AG20443 (cell line): ENCODE results near the gene KBTBD12.

ENCODE experiments used
- DNase-seq: peaks from one replicate; pipeline ENCODE4 v3.0.0; 2012; ENCODE audit warnings: low spot score, mixed read lengths

KBTBD12 gene

DNA sequence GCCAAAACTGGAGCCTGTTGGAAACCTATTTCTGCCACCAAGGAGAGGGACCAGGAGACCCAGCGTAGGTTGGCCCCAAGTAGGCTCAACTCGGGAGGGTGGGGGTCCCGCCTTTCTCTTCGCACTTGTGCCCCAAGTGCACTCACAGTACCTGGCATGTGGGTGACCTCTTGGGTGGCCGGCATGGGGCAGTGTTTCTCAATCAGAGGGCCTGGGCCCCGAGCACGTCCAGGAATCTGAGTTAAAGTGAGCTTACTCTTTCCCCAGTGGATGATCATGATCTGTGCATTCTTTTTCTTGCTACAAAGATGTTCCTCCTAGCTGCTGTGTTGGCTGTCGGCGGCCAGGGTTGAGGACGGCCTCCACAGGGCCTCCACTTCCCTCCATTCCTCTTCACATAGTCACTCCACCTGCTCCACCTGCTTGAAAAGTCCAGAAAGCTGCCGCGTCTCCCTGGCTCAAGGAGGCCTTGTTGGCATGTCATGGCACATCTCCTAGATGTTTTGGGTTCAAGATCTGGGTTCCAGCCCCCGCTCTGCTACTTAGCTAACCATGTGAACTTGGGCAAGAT, 70.7 kb downstream of the KBTBD12 start:
- DNase-seq, result no peak

DNA sequence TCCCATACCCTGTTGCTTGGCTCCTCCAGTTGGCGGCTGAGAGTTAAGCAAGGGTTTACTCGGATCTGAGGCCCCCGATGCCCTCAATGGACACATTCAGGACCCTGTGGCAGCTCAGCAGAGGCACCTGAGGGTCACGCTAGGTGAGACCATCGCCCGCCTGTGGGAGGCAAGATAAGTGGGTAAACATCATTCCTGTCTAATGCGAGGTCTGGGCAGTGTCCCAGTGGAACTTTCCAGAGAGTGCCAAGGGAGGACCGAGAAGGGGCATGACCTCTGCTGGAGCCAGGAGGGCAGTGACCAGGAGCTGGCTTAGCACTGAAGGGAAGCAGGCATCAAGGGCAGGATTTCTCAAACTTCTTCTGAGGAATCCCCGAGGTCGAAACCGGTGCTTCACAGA, 71.8 kb downstream of the KBTBD12 start:
- DNase-seq, result no peak

- no peak for DNase-seq
Measured at GRCh38 chr3:127987309-127987995, 72.4 kb downstream of the KBTBD12 start.

DNA sequence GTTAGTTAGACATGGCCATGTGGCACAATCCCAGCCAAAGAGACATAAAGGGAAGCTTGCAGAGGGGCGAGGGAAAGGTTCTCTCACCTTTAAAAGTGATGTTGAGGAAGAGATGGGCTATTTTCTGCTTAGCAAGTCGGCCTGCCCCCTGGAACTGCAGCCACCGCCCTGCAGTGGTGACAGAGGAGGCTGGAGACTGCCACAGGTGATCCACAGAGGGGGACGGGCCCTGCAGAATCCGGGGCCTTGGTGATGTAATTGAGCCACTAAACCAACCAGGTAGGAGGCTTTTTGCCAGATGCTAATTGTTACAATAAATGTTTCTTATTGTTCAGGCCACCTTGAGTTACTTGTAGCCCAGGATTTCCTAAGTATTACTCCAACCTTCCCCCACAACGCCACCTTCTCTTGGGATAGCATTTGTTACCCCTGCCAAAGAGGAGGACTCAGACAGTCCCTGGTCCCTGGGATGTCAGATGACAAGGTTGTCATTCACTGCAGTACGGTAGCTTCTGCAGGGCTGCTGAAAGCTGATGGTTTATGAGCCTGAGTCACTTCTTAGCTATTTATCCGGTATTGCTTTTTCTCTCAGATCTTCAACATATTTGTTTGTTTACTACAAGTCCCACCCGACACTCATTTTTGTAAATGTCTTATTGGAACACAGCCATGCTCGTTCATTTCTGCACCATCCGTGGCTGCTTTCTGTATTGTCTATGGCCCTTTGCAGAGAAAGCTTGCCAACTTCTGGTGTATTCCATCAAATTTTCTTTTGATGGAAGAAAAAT, 73.9 kb downstream of the KBTBD12 start:
- DNase-seq, result no peak

- DNase-seq, result no peak
Measured at GRCh38 chr3:127990051-127990450, 75.0 kb downstream of the KBTBD12 start.

DNA sequence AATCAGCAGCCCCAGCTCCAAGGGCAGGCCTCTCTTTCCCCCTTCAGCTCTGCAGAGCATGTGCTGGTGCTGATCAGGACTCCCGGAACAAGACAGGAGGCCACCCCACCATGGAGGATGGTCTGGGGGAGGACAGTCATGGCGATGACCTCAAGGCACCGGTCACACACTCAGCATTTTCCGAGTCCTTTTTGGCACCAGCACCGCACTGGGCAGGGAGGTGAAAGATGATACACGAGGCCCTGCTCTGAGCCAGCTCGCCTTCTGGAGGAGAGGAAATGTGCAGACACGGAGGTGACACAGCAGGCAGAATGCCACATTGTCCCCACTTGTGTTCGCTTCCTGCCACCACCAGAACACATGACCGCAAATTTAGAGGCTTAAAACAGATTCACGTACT, 75.4 kb downstream of the KBTBD12 start:
- no peak for DNase-seq

DNA sequence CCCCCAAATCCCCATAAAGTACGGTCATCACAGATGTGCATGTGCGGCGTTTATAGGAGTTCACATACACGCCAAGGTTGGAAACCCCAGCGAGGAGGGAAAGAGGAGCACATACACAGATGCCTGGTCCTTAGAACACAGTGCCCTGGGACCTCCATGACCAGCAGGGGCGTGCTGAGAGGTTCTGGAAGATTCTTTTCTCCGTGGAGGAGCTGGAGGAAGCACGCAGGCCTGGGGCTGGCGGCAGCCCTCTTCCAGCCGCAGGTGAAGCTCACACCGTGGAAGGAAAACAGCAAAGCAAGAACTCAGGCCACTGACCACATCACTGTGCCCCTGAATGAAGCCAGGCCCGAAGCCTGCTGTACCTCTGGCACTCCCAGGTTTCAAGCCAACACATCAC, 76.2 kb downstream of the KBTBD12 start:
- DNase-seq, result no peak

GRCh38 chr3:127991681-127992080, 76.6 kb downstream of the KBTBD12 start:
- DNase-seq, result no peak

DNA sequence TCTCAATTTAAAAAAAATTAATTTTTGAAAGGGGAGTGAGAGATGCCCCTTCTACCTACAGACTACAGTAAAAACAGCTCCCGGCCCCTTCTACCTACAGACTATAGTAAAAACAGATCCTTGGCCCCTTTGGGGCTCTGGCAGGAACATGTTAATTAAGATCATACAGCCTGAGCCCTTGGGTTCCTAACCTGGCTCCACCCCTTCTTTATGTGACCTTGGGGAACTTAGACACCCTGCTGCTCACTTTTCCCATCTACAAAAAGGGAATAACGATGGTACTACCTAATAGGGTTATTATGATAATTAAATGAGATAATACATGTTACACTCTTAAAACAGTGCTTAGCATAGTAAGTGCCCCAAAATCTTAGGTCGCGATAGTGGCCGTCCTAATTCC, 77.1 kb downstream of the KBTBD12 start:
- DNase-seq, result no peak

DNA sequence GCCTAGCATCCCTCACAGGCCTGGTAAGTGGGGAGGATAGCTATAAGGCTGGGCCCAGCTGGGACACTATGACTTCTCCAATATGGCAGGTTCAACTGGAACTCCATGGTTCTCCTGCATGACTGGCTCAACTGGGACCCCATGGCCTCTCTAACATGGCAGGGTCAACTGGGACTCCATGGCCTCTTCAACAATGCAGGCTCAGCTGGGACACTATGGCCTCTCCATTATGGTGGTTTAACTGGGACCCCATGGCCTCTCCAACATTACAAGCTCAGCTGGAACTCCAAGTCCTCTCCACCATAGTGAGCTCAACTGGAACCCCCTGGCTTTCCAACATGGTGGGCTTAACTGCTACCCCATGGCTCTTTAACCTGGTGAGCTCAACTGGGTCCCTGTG, 79.0 kb downstream of the KBTBD12 start:
- no peak for DNase-seq

GRCh38 chr3:127997016-127997415, 82.0 kb downstream of the KBTBD12 start:
- DNase-seq, result no peak

DNA sequence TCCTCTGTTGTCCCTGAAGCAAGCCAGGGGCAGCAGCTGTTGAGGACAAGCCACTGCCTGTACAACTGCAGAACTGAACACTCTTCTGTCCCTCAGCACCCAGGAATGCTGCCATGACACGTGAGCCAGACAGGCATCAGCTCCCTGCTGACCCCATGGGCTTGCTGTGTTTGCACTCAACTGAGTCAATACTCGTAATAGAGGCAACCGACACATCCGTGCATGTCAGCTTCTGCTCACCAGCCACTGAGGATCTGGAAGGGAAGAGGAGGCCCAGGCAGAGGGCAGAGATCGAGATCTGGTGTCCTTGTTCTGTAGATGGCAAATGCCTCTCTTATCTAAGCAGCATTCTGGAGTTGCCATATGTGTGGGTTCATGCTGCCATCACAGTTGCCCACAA, 82.9 kb downstream of the KBTBD12 start:
- no peak for DNase-seq

DNA sequence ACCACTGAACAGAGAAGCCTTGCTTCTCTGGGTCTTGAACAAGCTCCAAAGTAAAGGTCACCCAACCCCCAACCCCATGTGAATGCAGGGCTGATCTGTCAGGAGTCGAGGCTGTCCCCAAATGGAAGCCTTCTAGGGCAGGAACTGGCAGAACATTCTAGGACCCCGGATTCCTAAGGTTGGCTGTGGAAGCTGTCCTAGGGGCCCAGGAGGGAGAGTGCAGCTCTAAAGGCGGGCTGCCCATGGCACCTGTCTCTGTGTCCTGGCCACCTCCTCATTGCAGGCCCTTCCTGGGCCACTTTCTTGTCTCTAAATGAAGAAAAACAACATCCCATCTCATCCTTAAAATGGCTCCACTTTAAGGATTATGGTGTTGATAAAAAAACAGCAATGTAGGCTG, 83.6 kb downstream of the KBTBD12 start:
- DNase-seq, result no peak

DNA sequence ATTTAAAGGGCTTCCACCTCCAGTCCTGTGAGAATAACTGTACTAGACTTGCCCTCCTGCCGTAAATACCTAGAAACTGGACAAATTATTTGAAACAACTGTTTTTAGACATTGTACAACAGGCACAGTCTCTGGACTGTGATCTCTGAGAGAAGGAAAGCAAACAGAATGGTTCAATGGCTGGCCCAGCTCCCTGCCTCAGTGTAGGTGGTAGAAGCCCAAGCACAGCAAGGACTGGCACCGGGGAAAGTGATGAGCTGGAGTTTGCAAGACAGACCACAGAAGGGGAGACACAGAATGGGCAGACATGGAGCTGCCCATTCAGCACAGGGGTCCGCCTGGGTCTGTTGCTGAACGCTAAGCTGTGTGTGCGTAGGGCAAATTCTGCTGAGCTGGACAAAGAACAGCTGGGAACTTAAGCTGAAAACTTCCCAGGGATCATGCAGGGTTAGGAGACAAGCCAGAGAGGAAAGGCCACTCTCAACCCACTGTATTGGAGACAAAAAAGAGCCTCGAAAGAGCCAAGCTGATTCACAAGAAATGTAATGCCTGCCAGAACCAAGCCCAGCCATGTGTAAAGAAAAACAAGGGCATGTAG, 84.6 kb downstream of the KBTBD12 start:
- DNase-seq, result no peak

GRCh38 chr3:128001576-128001975, 86.5 kb downstream of the KBTBD12 start:
- no peak for DNase-seq

DNA sequence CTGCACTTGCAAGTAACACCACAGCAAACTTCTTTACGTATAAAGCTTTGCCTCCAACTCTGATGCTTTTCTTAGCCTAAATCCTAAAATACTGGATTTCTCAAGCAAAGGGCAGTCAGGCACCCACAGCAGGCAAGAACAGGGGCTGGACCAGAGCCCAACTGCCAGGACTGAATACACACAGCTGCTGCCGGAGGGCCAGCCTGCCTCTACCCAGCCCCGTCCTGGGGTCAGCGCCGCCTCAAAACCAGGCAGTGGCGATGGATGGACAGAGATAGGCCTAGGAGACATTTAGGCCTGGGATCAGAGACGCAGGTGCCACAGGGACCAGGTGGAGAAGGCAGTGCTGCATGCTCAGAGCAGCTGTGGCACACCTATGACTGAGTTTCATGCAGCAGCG, 89.6 kb downstream of the KBTBD12 start:
- DNase-seq, result no peak

DNA sequence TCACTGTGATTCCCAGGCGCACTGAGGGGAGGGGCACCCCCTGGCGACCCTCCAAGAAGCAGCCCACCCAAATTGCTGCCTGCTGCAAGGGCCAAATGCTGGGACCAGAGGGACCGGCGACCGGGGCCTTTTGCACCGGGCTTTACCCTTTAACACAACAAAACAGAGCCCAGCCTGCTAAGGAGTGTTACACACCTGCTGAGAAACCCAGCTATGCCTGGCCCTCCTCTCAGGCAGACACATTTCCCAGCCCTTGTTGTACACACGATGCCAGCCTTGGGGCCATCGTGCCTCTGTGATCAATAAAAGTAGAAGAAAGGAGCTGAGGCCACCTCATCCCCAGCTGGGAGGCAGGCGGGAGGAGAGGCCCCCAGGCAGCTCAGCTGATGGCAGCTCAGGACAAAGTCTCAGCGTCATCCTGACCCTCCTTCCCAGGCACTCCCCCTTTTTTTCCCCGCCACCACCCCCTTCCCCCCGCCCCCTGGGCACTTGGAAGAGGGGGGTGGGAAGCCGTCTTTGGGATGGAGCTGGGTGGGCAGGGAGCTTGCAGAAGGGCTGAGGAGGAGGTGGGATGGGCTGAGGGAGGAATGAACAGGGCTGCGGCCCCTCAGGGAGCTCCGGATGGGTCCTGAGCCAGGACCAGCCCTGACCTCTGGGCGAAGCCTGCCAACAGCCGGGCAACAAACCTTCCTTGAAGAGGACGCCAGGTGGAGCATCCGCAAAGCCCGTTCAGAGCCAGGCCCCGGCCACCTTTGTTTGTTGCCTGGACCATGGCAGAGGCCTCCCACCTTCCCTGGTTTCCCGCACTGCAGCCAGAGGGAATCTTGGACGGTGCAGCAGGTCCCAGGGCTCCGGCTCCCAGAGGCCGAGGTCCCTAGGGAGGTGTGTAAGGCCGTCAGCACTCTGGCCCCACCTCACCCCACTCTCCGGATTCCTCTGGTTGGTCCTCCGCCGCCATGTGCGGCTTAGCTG, 91.3 kb downstream of the KBTBD12 start:
- DNase-seq, result peak; percentile 7

GRCh38 chr3:128007033-128007424, 92.0 kb downstream of the KBTBD12 start:
- peak; percentile 8 for DNase-seq

DNA sequence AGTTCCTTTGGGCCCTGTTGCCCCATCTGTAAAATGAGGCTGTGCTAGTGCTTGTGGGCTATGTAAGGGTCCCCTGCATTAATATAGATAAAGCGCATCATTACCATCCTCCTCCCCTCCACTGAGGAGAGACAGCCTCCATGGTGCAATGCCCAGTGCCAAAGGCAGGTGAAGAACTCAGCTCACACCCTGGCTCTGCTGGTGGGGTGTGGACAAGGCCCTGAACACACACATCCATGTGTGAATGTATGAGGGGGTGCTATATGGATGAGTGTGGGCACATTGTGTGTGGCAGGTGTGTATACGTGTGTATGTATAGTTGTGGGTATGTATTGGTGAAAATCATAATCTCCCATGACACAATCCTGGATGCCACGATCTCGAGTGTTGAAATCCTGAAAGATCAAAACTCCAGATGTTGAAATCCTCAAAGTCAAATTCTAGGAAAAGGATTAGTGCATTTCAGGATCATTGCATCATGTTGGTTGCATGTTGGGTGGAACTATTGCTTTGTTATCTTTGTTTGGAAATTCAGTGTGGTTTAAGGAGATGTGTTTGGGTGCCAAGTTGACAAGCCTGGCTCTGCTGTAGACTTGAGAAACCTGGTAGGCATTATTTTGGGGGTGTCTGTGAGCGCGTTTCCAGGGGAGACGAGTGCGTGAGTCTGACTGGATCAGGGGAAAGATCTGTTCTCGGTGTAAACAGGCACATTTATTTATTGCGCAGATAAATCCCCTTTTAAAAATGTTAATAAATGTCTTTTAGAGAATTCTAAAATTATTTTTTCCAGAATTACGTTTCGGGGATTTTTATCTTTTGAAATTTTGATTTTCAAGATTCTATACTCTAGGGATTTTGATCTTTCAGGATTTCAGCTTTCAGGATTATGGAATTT, 95.2 kb downstream of the KBTBD12 start:
- peak; percentile 73 for DNase-seq

DNA sequence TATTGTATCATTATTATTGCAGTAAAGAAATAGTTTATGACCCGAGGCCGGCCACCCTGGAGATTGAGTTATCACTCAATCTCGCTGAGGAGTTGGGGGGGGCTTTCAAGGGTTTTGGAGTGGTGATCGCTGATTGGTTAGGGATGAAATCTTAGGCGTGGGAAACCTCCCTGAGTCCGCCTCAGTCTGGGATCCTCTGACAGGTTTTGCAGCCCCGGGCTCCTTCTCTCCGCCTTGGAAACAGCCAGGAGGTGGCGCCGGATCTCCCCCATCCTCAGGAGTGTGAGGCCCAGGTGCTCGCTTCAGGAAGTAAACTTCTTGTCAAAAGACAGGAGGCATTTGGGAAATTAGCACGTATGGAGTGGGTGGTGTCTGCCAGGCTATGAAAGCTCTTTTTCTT, 96.1 kb downstream of the KBTBD12 start:
- peak; percentile 35 for DNase-seq

DNA sequence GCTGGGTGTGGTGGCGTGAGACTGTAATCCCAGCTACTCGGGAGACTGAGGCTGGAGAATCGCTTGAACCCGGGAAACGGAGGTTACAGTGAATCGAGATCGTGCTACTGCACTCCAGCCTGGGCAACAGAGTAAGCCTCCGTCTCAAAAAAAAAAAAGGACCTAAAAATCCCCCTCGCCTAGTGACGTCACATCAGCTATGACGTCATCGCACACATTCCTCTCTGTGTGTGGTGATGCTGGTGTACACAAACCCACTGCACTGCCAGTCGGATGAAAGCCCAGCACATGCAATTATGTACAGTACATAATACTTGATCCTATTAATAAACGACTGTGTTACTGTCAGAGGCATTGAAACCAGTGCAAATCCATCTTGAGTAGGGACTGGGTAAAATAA, 97.0 kb downstream of the KBTBD12 start:
- DNase-seq, result no peak
